Upper lobe of left lung (tissue), 6 donors: ENCODE measurements around the gene PRSS33. TPM values are rescaled to one million over a fixed set of nuclear protein-coding genes. Genes with fewer than 3 reads are reported as not detected.

Experiments used
- ATAC-seq, 2 donors: fragments of 200-7000 bp; cut with Tn5 transposase; one replicate each; pipeline ENCODE4 v1.9.1; 2022; ENCODE audit warnings: mild to moderate bottlenecking in 2 of 2, moderate library complexity in 2 of 2; ENCODE audit not compliant: low FRiP score in 2 of 2
- DNase-seq, 2 donors: peaks; one replicate each; pipeline ENCODE4 v3.0.0-alpha.2; 2019 to 2020
- H3K27ac ChIP-seq, 4 donors: fragments of 200-600 bp; sonication (generic); one replicate each; pipeline ENCODE4 v1.5.1; 2016 to 2019
- H3K27me3 ChIP-seq, 4 donors: fragments of 200-600 bp; sonication (generic); one replicate each; pipeline ENCODE4 v1.5.1; 2017 to 2019
- H3K36me3 ChIP-seq, 4 donors: fragments of 200-600 bp; sonication (generic); one replicate each; pipeline ENCODE4 v1.5.1; 2016 to 2019
- H3K4me1 ChIP-seq, 4 donors: fragments of 200-600 bp; sonication (generic); one replicate each; pipeline ENCODE4 v1.5.1; 2018 to 2019
- H3K4me3 ChIP-seq, 4 donors: fragments of 200-600 bp; sonication (generic); one replicate each; pipeline ENCODE4 v1.5.1; 2017 to 2019; ENCODE audit warnings: mild to moderate bottlenecking in 2 of 4, moderate library complexity in 1 of 4
- H3K9me3 ChIP-seq, 4 donors: fragments of 200-600 bp; sonication (generic); one replicate each; pipeline ENCODE4 v1.5.1; 2018 to 2019
- CTCF ChIP-seq, 6 experiments: fragments of 450-650 bp in 4 of 6; fragments of 200-600 bp in 2 of 6; sonication (generic) in 2 of 6; IDR thresholded peaks; one replicate each; pipeline ENCODE4 v1.5.1; 2016 to 2019; ENCODE audit warnings: antibody characterized with exemption in 6 of 6
- EP300 ChIP-seq, 4 donors: sonication (generic); formaldehyde crosslinking; IDR thresholded peaks; one replicate each; pipeline ENCODE4 v1.5.1; 2017; ENCODE audit warnings: antibody characterized with exemption in 4 of 4, control low read depth in 2 of 4
- POLR2A ChIP-seq, 4 donors: fragments of 450-650 bp; IDR thresholded peaks; one replicate each; pipeline ENCODE4 v1.5.1; 2016 to 2017; ENCODE audit warnings: antibody characterized with exemption in 4 of 4, mild to moderate bottlenecking in 2 of 4
- POLR2AphosphoS5 ChIP-seq, 2 donors: sonication (generic); formaldehyde crosslinking; IDR thresholded peaks; one replicate each; pipeline ENCODE4 v1.5.1; 2017; ENCODE audit warnings: antibody characterized with exemption in 2 of 2
- WGBS, 2 donors: methylation state at CpG; one replicate each; pipeline ENCODE4 v1.1.5; 2017 to 2018; 5-methylcytosine and 5-hydroxymethylcytosine counted together
- total RNA-seq, 6 donors: library from RNA; depleted of rRNA in 4 of 6; stranded (reverse); fragments of >200 nt in 4 of 6; gene quantifications; one replicate each; pipeline versions ENCODE4 v1.1.0 to v1.2.1, GENCODE V29; 2016 to 2021
- donor health status: DM: no; HTN: no; CAD: no; lungs with moderate emphysema.
- donor health status: DM: no; HTN: yes; CAD: no; lungs with severe emphysema.

Gene PRSS33
- total RNA-seq, 6 donors from 2014 or later = 0.20 to 0.92 TPM; not detected in 4

DNA sequence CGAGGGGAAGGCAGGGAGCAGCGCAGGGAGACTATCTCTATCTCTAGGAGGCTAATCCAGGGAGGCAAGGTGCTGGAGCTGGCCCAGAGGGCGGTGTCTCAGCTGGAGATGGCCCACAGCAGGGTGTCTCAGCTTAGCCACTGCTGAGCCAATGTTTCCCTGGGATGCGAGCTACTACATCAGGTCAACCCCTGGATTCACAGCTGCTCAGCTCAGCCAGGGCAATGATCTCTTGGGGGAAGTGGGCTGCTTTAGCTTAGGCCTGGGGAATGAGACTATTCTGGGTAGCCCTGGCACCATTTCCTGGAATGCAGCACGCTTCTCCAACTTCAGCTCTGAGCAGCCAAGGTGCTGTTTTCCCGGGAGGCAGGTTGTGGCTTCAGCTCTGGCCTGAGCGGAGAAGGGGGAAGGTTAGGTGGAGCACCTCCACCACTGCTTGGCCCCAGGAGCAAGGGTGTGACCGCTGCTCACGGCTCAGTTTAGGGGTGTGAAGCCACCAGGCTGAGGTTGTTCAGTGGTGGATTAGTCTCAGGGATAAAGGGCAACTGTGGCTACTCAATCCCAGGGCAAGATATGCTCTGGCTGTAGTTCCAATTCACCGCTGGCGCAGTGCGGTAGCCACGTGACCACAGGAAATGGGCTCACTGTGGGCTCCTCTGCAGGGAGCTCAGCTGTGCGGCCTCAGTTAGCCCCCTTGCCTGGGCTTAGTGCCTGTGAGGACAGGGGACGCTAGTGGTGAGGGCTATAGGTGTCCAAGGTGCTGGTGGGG, 24.5 kb upstream of the PRSS33 start:
- TF ChIP-seq POLR2A (IDR thresholded peaks at IDR 0.05) (no peak), EP300 (IDR thresholded peaks at IDR 0.05) (no peak), POLR2AphosphoS5 (IDR thresholded peaks at IDR 0.05) (no peak), CTCF (IDR thresholded peaks at IDR 0.05) (no peak)
- Histone ChIP-seq H3K9me3 (no peaks in the 10 kb centered on the region), H3K27ac (no peak overlapping the region), H3K36me3 (no peaks in the 10 kb centered on the region), H3K4me1 (peaks cover 0 to 2% (median 0%) of the 10 kb centered on the region in 4 donors), H3K4me3 (no peak overlapping the region), H3K27me3 (peaks cover 0 to 2% (median 0%) of the 10 kb centered on the region in 4 donors)
- no peak for ATAC-seq
- no peak for DNase-seq
- 65 to 68% methylated on average over 6 to 15 of the region's 15 CpGs for WGBS, 2 donors

DNA sequence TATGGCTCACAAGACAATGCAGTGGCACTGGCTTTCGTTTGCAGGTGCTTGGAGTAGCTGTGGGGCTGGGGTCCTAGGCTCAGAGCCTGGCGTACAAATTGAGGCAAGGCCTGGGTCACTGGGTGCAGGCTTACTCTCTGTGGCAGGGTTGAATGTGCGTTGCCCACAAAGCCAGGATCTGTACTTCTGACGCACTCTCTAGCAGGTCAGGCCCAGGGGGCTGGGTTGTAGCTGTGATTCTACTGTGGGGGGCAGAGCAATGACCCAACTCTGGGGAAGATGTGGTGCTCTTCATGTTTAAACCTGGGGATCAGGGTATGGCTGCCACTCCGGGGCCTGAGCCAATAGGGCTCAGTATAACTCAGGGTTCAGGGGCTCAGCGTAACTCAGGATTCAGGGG, 23.3 kb upstream of the PRSS33 start:
- DNase-seq (no peak), ATAC-seq (no peak)
- no peaks in the 10 kb centered on the region for H3K4me1 ChIP-seq
- H3K27ac ChIP-seq = no peak overlapping the region
- WGBS, 2 donors = 72 to 77% methylated on average over 4 to 6 of the region's 6 CpGs
- no peaks in the 10 kb centered on the region for H3K27me3 ChIP-seq
- H3K36me3 ChIP-seq = no peaks in the 10 kb centered on the region
- H3K9me3 ChIP-seq = no peaks in the 10 kb centered on the region
- TF ChIP-seq EP300 (IDR thresholded peaks at IDR 0.05) = no peak
- TF ChIP-seq POLR2A (IDR thresholded peaks at IDR 0.05) = no peak
- no peak for TF ChIP-seq CTCF (IDR thresholded peaks at IDR 0.05)
- TF ChIP-seq POLR2AphosphoS5 (IDR thresholded peaks at IDR 0.05) = no peak
- no peak overlapping the region for H3K4me3 ChIP-seq

DNA sequence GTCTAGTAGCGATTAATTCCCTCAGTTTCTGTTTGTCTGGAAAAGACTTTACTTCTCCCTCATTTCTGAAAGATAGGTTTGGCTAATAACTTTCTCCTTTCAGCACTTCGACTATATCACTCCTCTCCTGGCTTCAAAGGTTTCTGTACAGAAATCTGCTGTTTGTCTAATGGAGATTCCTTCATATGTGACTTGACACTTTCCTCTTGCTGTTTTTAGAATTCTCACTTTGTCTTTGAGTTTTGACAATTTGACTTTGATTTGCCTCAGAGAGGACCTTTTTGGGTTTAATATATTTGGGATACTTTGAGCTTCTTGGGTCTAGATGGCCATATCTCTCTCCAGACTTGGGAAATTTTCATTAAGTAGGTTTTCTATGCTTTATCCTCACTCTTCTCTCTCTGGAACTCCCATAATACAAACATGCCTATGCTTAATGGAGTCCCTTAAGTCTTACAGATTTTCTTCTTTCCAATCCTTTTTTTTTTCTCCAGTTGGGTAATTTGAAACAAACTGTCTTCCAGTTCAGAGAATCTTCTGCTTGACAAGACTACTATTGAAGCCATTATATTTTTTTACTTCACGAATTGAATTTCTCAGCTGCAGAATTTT, 21.9 kb upstream of the PRSS33 start:
- no peaks in the 10 kb centered on the region for H3K36me3 ChIP-seq
- H3K27me3 ChIP-seq = no peaks in the 10 kb centered on the region
- 78 to 80% methylated on average over 3 of the region's 3 CpGs for WGBS, 2 donors
- ATAC-seq = no peak
- no peak for TF ChIP-seq EP300 (IDR thresholded peaks at IDR 0.05)
- TF ChIP-seq POLR2AphosphoS5 (IDR thresholded peaks at IDR 0.05) = no peak
- TF ChIP-seq POLR2A (IDR thresholded peaks at IDR 0.05) = no peak
- TF ChIP-seq CTCF (IDR thresholded peaks at IDR 0.05) = no peak
- H3K4me3 ChIP-seq = no peak overlapping the region
- H3K27ac ChIP-seq = no peak overlapping the region
- H3K4me1 ChIP-seq = no peaks in the 10 kb centered on the region
- no peak for DNase-seq
- H3K9me3 ChIP-seq = peaks cover under 1 to 3% (median 2%) of the 10 kb centered on the region in 4 donors

GRCh38 chr16:2808181-2808580, 20.8 kb upstream of the PRSS33 start:
- WGBS, 2 donors = 86 to 97% methylated on average over 7 of the region's 7 CpGs
- ATAC-seq = no peak
- H3K4me1 ChIP-seq = no peaks in the 10 kb centered on the region
- no peak overlapping the region for H3K4me3 ChIP-seq
- no peak overlapping the region for H3K27ac ChIP-seq
- no peak for DNase-seq
- no peaks in the 10 kb centered on the region for H3K27me3 ChIP-seq
- TF ChIP-seq POLR2AphosphoS5 (IDR thresholded peaks at IDR 0.05) = no peak
- TF ChIP-seq CTCF (IDR thresholded peaks at IDR 0.05) = no peak
- no peak for TF ChIP-seq EP300 (IDR thresholded peaks at IDR 0.05)
- TF ChIP-seq POLR2A (IDR thresholded peaks at IDR 0.05) = no peak
- H3K36me3 ChIP-seq = no peaks in the 10 kb centered on the region
- peaks cover 7 to 9% (median 8%) of the 10 kb centered on the region in 4 donors for H3K9me3 ChIP-seq
